ENCODE data around the gene ADGRE1.

The ADGRE1 gene

GRCh38 chr19:6963244-6963852 lies 76.0 kb downstream of the ADGRE1 start:
- no peak for DNase-seq

- DNase-seq, result peak; percentile 72
These were observed 76.6 kb downstream of the ADGRE1 start for GRCh38 chr19:6963937-6964336.

- no peak for DNase-seq
These were observed 80.6 kb downstream of the ADGRE1 start for GRCh38 chr19:6967967-6968366.

GRCh38 chr19:6969490-6969889 lies 82.1 kb downstream of the ADGRE1 start:
- DNase-seq, result no peak

GRCh38 chr19:6970021-6970420 lies 82.6 kb downstream of the ADGRE1 start:
- DNase-seq, result no peak

GRCh38 chr19:6970443-6970842 lies 83.1 kb downstream of the ADGRE1 start:
- no peak for DNase-seq

- no peak for DNase-seq
These were observed 84.0 kb downstream of the ADGRE1 start for GRCh38 chr19:6971366-6971765.

DNA sequence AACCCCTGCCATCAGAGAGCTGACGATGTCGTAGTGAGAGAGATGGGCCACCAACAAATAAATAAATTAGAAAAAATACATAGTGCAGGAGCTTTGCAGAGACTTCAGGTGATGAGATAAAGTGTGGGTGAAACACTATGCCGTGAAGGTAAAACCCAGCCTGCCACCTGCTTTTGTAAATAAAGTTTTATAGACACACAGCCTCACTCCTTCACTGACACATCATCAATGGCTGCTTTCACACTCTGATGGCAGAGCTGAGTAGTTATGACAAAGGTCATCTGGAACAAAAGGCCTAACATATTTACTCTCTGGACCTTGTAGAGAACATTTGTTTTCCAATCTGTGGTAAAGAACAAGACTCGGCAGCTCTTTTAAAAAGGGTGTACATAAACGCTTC lies 88.8 kb downstream of the ADGRE1 start:
- DNase-seq, result no peak

GRCh38 chr19:6979399-6979798 lies 92.0 kb downstream of the ADGRE1 start:
- DNase-seq, result no peak

DNA sequence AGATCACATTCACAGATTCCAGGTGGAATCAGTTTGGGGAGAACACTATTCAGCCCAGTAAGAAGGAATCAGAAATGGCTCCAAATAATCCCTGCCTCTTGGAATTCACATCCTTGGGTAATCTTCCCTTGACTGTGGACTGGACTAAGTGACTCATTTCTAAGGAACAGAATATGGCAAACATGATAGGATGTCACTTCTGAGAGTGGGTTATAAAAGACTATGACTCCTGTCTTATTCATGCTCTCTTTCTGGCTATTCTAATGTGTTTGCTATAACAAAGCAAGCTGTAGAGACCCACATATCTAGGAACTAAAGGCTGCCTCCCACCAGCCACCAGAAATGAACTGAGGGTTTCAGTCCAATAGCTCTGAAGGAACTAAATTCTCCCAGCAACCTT lies 96.1 kb downstream of the ADGRE1 start:
- no peak for DNase-seq

DNA sequence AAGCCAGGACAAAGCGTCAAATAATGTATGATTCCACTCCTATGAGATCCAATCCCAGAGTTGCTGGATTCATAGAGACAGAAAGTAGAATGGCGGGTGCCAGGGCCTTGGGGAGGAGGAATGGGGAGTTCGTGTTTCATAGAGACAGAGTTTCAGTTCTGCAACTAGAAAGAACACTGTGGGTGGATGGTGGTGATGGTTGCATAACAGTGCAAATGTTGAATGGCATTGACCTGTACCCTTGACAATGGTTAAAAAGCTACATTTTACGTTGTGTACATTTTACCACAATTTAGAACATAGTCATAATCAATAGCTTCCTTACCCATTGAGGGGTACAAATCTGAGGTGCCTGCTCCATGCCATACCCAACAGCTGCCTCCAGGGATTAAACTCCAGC lies 100.5 kb downstream of the ADGRE1 start:
- DNase-seq, result no peak

DNA sequence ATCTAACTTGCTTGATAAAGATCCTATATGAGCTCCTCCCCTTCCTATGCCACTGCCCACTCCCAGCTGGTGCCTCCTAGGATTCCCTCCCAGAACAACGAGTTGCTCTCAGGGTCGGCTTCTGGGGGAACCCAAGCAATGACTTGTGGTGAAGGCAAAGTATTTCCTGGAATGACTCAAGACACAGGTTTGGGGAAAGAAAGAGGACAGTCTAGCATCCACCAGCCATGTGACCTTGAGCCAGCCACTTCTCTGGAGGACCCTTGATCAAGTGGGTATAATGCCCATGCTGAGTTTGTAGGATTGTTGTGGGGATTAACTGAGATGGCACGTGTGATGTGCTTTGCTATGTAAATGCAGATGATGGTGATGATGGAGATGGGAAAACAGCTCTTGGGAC lies 100.9 kb downstream of the ADGRE1 start:
- DNase-seq, result no peak

Data from activated CD8-positive, alpha-beta memory T cell treated with anti-CD3 and anti-CD28 coated beads for 24 hours (primary cell).